Caco-2 (cell line): ENCODE results near the gene C17orf100. TPM values are rescaled to one million over a fixed set of nuclear protein-coding genes. Genes with fewer than 3 reads are reported as not detected.
"Not testable (repeated sequence)": the region's sequence is repeated elsewhere in the genome, so short reads cannot be mapped to it uniquely, and the experiment has no call there.

Experiments used
- BruUV-seq: library from RNA; stranded (reverse); fragments of 400-500 nt; replicated peaks from 2 replicates; lab custom pipeline; 2021; lab: Mats Ljungman, UMichigan
- CTCF ChIA-PET: fragments of 300-600 bp; sonication (Branson Sonifier 250); formaldehyde crosslinking; loops from one replicate; lab custom pipeline; 2022; ENCODE audit warnings: antibody characterized with exemption; lab: Charles Lee
- POLR2A ChIA-PET: fragments of 300-600 bp; sonication (Branson Sonifier 250); formaldehyde crosslinking; loops from one replicate; lab custom pipeline; 2022; ENCODE audit warnings: antibody characterized with exemption; lab: Charles Lee
- DNase-seq, 2 experiments: peaks; one replicate each; pipeline versions ENCODE4 v3.0.0 to v3.0.0-alpha.2; 2020 to 2022
- H3K27me3 ChIP-seq: replicated peaks from 2 replicates; pipeline ENCODE4 v1.6.0; 2011; ENCODE audit warnings: low read length; ENCODE audit not compliant: control insufficient read depth, insufficient read depth
- H3K36me3 ChIP-seq: 2 replicates; pipeline ENCODE4 v1.5.1; 2011; ENCODE audit warnings: low read length; ENCODE audit not compliant: control insufficient read depth, insufficient read depth
- H3K4me1 ChIP-seq: fragments of 250-450 bp; sonication (Bioruptor Pico); 2 replicates; pipeline ENCODE4 v1.5.1; 2020; ENCODE audit warnings: mild to moderate bottlenecking
- H3K4me3 ChIP-seq: 2 replicates; pipeline ENCODE4 v1.5.1; 2011; ENCODE audit warnings: low read depth, mild to moderate bottlenecking, control low read depth, low read length
- H3K9me3 ChIP-seq: fragments of 250-450 bp; sonication (Bioruptor Pico); 2 replicates; pipeline ENCODE4 v1.5.1; 2020; ENCODE audit warnings: mild to moderate bottlenecking, moderate library complexity
- H3K27ac Mint-ChIP-seq: one replicate; pipeline ENCODE4 v1.8.0; 2022; ENCODE audit warnings: mixed read lengths; ENCODE audit not compliant: unreplicated experiment
- H3K27me3 Mint-ChIP-seq: one replicate; pipeline ENCODE4 v1.8.0; 2022; ENCODE audit warnings: mixed read lengths; ENCODE audit not compliant: insufficient read depth, unreplicated experiment
- H3K36me3 Mint-ChIP-seq: one replicate; pipeline ENCODE4 v1.8.0; 2022; ENCODE audit warnings: mild to moderate bottlenecking, mixed read lengths; ENCODE audit not compliant: insufficient read depth, unreplicated experiment
- H3K4me1 Mint-ChIP-seq: one replicate; pipeline ENCODE4 v1.8.0; 2022; ENCODE audit warnings: low read depth, mixed read lengths; ENCODE audit not compliant: unreplicated experiment
- H3K4me3 Mint-ChIP-seq: one replicate; pipeline ENCODE4 v1.8.0; 2022; ENCODE audit warnings: mild to moderate bottlenecking, moderate library complexity, mixed read lengths; ENCODE audit not compliant: unreplicated experiment
- H3K9me3 Mint-ChIP-seq: one replicate; pipeline ENCODE4 v1.8.0; 2022; ENCODE audit warnings: mixed read lengths; ENCODE audit not compliant: unreplicated experiment
- CTCF ChIP-seq, 2 experiments: fragments of 200-600 bp in 1 of 2; IDR thresholded peaks; 1 replicate in 1 of 2; 2 replicates in 1 of 2; pipeline versions ENCODE4 v1.5.1 to v1.8.0; 2011 to 2022; ENCODE audit warnings: antibody characterized with exemption in 1 of 2, control low read depth in 1 of 2, inconsistent platforms in 1 of 2, low read depth in 1 of 2, low read length in 1 of 2, mild to moderate bottlenecking in 1 of 2, moderate library complexity in 1 of 2; ENCODE audit not compliant: insufficient read depth in 1 of 2, severe bottlenecking in 1 of 2, unreplicated experiment in 1 of 2
- intact Hi-C: fragments of 100-400 bp; cut with micrococcal nuclease; formaldehyde crosslinking; loops from one replicate; pipeline ENCODE4 v1.10.0; 2022; ENCODE audit not compliant: unreplicated experiment
- total RNA-seq: library from RNA; stranded (reverse); gene quantifications from 2 replicates; pipeline ENCODE4 v1.2.3, GENCODE V29; 2022

Gene C17orf100
- total RNA-seq, 1 experiment from 2014 or later: 3.1 TPM

- no peak overlapping the region for H3K27ac Mint-ChIP-seq
Measured at GRCh38 chr17:6660805-6661463, 9.4 kb downstream of the C17orf100 start.

GRCh38 chr17:6661464-6661848 is 9.9 kb downstream of the C17orf100 start:
- Mint-ChIP-seq H3K27ac (no peak overlapping the region), H3K9me3 (no peaks in the 10 kb centered on the region), H3K4me3 (no peak overlapping the region), H3K27me3 (no peaks in the 10 kb centered on the region), H3K4me1 (no peaks in the 10 kb centered on the region), H3K36me3 (peaks cover 8% of the 10 kb centered on the region)
- no peaks in the 10 kb centered on the region for H3K4me1 ChIP-seq
- CTCF ChIA-PET: no interaction called here
- no peaks in the 10 kb centered on the region for H3K9me3 ChIP-seq
- intact Hi-C loops: loop anchor here (10.0 kb wide), 1 partner anchor 343 kb away; no protein-coding TSS in a partner anchor
- H3K4me3 ChIP-seq: no peak overlapping the region
- POLR2A ChIA-PET: no interaction called here
- BruUV-seq: no TSS peak
- TF ChIP-seq CTCF (IDR thresholded peaks at IDR 0.05; ENCODE audit: insufficient read depth in 1 of 2, low read depth in 1 of 2, low read length in 1 of 2, severe bottlenecking in 1 of 2, unreplicated experiment in 1 of 2): no peak
- DNase-seq: no peak
- H3K36me3 ChIP-seq: no peaks in the 10 kb centered on the region
- no peaks in the 10 kb centered on the region for H3K27me3 ChIP-seq

More at GRCh38 chr17:6660805-6661463, 9.4 kb downstream of the C17orf100 start:
- Mint-ChIP-seq H3K27me3 (no peaks in the 10 kb centered on the region), H3K36me3 (peaks cover 8% of the 10 kb centered on the region), H3K4me3 (no peak overlapping the region), H3K9me3 (no peaks in the 10 kb centered on the region), H3K4me1 (no peaks in the 10 kb centered on the region)
- ChIA-PET POLR2A (no interaction called here), CTCF (no interaction called here)
- H3K27me3 ChIP-seq: no peaks in the 10 kb centered on the region
- TF ChIP-seq CTCF (IDR thresholded peaks at IDR 0.05; ENCODE audit: insufficient read depth in 1 of 2, low read depth in 1 of 2, low read length in 1 of 2, severe bottlenecking in 1 of 2, unreplicated experiment in 1 of 2): no peak
- intact Hi-C loops: loop anchor here (10.0 kb wide), 1 partner anchor 344 kb away; no protein-coding TSS in a partner anchor
- H3K36me3 ChIP-seq: no peaks in the 10 kb centered on the region
- no peak overlapping the region for H3K4me3 ChIP-seq
- no peak for DNase-seq
- no TSS peak for BruUV-seq
- no peaks in the 10 kb centered on the region for H3K9me3 ChIP-seq
- H3K4me1 ChIP-seq: no peaks in the 10 kb centered on the region

- BruUV-seq, CTCF ChIA-PET: not testable (repeated sequence)
Measured at GRCh38 chr17:6663200-6663599, 11.6 kb downstream of the C17orf100 start.

More at GRCh38 chr17:6663200-6663599, 11.6 kb downstream of the C17orf100 start:
- H3K4me1 Mint-ChIP-seq, H3K27ac Mint-ChIP-seq, H3K27me3 ChIP-seq, H3K4me3 ChIP-seq, H3K4me1 ChIP-seq, H3K36me3 ChIP-seq, H3K4me3 Mint-ChIP-seq, H3K36me3 Mint-ChIP-seq, H3K9me3 Mint-ChIP-seq, H3K9me3 ChIP-seq, H3K27me3 Mint-ChIP-seq, DNase-seq, POLR2A ChIA-PET: not testable (repeated sequence)
- intact Hi-C loops: loop anchor here (10.0 kb wide), 1 partner anchor 342 kb away; no protein-coding TSS in a partner anchor
